Cardiac muscle cell (in vitro differentiated cells and primary cell): ENCODE data around the gene NAB2. TPM values are rescaled to one million over a fixed set of nuclear protein-coding genes. Genes with fewer than 3 reads are reported as not detected.
"Not testable (repeated sequence)": the region's sequence is repeated elsewhere in the genome, so short reads cannot be mapped to it uniquely, and the experiment has no call there.

Source experiments
- DNase-seq, 2 donors: peaks; one replicate each; pipeline versions ENCODE4 v3.0.0 to v3.0.0-alpha.2; 2010 to 2017; ENCODE audit warnings: low read depth in 1 of 2, low spot score in 1 of 2
- H3K27ac ChIP-seq: fragments of 200-600 bp; sonication (generic); 2 replicates; pipeline ENCODE4 v1.5.1; 2016
- H3K27me3 ChIP-seq: fragments of 200-600 bp; sonication (generic); 2 replicates; pipeline ENCODE4 v1.6.0; 2016; ENCODE audit warnings: control low read depth
- H3K36me3 ChIP-seq: fragments of 200-600 bp; sonication (generic); 2 replicates; pipeline ENCODE4 v1.5.1; 2016; ENCODE audit warnings: control low read depth
- H3K4me1 ChIP-seq: fragments of 200-600 bp; sonication (generic); 2 replicates; pipeline ENCODE4 v1.8.1; 2017; ENCODE audit warnings: low read depth, mild to moderate bottlenecking, mixed run types
- H3K4me3 ChIP-seq: fragments of 200-600 bp; sonication (generic); 2 replicates; pipeline ENCODE4 v1.5.1; 2016; ENCODE audit warnings: mild to moderate bottlenecking
- H3K9me3 ChIP-seq: fragments of 200-600 bp; sonication (generic); 2 replicates; pipeline ENCODE4 v1.5.1; 2017; ENCODE audit warnings: low read depth, mild to moderate bottlenecking, control low read depth
- CTCF ChIP-seq: IDR thresholded peaks from 2 replicates; pipeline ENCODE4 v1.5.1; 2012; ENCODE audit warnings: low read depth, mild to moderate bottlenecking, low read length
- polyA plus RNA-seq: library from polyadenylated mRNA; unstranded; fragments of >200 nt; fragmentation: Nextera tagmentation; extraction: Ambion mirVana; gene quantifications from 2 replicates; pipeline ENCODE4 v1.2.1, GENCODE V29; 2016
- total RNA-seq: library from RNA; depleted of rRNA; stranded (reverse); fragments of >200 nt; gene quantifications from 2 replicates; pipeline ENCODE4 v1.2.3, GENCODE V29; 2016

Gene NAB2
- total and polyA plus RNA-seq, 2 experiments from 2014 or later, result 11.9 to 35.0 TPM

- no peak for TF ChIP-seq CTCF
- Histone ChIP-seq H3K36me3 (peaks cover 18% of the 10 kb centered on the region), H3K4me3 (no peak overlapping the region), H3K9me3 (no peaks in the 10 kb centered on the region), H3K27ac (no peak overlapping the region), H3K4me1 (peaks cover 6% of the 10 kb centered on the region), H3K27me3 (no peaks in the 10 kb centered on the region)
- no peak for DNase-seq
Measured at GRCh38 chr12:57072661-57073060, 16.3 kb upstream of the NAB2 start.

- not testable (repeated sequence) for H3K4me1 ChIP-seq, H3K4me3 ChIP-seq, DNase-seq, H3K27ac ChIP-seq, H3K27me3 ChIP-seq, H3K9me3 ChIP-seq
- peaks cover 13% of the 10 kb centered on the region for H3K36me3 ChIP-seq
Measured at GRCh38 chr12:57073566-57074450, 15.1 kb upstream of the NAB2 start.

GRCh38 chr12:57078519-57079404 is 10.2 kb upstream of the NAB2 start, which contains the start of gene NEMP1:
Gene NEMP1 (minus strand): TSS chr12:57078791. CDS start chr12:57078745, 46 bp downstream.
- TF ChIP-seq CTCF, result no peak
- peak; percentile 99 to 100 for DNase-seq
- H3K9me3 ChIP-seq, result no peaks in the 10 kb centered on the region
- peaks cover 5% of the 10 kb centered on the region for H3K4me1 ChIP-seq
- peak within 1 kb of the TSS; percentile 90 for H3K27ac ChIP-seq
- no peaks in the 10 kb centered on the region for H3K27me3 ChIP-seq
- H3K36me3 ChIP-seq, result no peaks in the 10 kb centered on the region
- H3K4me3 ChIP-seq, result peak within 1 kb of the TSS; percentile 57

GRCh38 chr12:57079821-57080220 is 9.1 kb upstream of the NAB2 start:
- no peak for DNase-seq
- H3K9me3 ChIP-seq, result no peaks in the 10 kb centered on the region
- H3K27me3 ChIP-seq, result no peaks in the 10 kb centered on the region
- peaks cover 5% of the 10 kb centered on the region for H3K4me1 ChIP-seq
- H3K27ac ChIP-seq, result no peak overlapping the region
- no peak for TF ChIP-seq CTCF
- no peaks in the 10 kb centered on the region for H3K36me3 ChIP-seq
- H3K4me3 ChIP-seq, result no peak overlapping the region

GRCh38 chr12:57080855-57081254 is 8.1 kb upstream of the NAB2 start:
- no peaks in the 10 kb centered on the region for H3K36me3 ChIP-seq
- H3K4me3 ChIP-seq, result no peak overlapping the region
- no peak for DNase-seq
- H3K9me3 ChIP-seq, result no peaks in the 10 kb centered on the region
- H3K4me1 ChIP-seq, result peaks cover 10% of the 10 kb centered on the region
- no peaks in the 10 kb centered on the region for H3K27me3 ChIP-seq
- no peak overlapping the region for H3K27ac ChIP-seq
- no peak for TF ChIP-seq CTCF
